Hepatocyte (in vitro differentiated cells): Measurements from ENCODE around the gene PARD3B.

ENCODE experiments used
- CTCF ChIP-seq: fragments of 200-600 bp; sonication (generic); IDR thresholded peaks from 2 replicates; pipeline ENCODE4 v1.5.1; 2016; ENCODE audit warnings: antibody characterized with exemption, mild to moderate bottlenecking; ENCODE audit not compliant: poor library complexity
- EZH2phosphoT487 ChIP-seq: fragments of 200-600 bp; sonication (generic); IDR thresholded peaks from one replicate; pipeline ENCODE4 v1.6.1; 2018; ENCODE audit warnings: antibody characterized with exemption, mild to moderate bottlenecking, low read depth, moderate library complexity; ENCODE audit not compliant: unreplicated experiment, severe bottlenecking

GRCh38 chr2:204608237-204608939 lies 63.1 kb downstream of the PARD3B start:
- TF ChIP-seq CTCF, result no peak
- TF ChIP-seq EZH2phosphoT487, result no peak
